Measurements from ENCODE around the gene FOXO4. TPM values are rescaled to one million over a fixed set of nuclear protein-coding genes. Genes with fewer than 3 reads are reported as not detected.

The FOXO4 gene
- total RNA-seq, 1 experiment from 2014 or later, result 14.7 TPM

DNA sequence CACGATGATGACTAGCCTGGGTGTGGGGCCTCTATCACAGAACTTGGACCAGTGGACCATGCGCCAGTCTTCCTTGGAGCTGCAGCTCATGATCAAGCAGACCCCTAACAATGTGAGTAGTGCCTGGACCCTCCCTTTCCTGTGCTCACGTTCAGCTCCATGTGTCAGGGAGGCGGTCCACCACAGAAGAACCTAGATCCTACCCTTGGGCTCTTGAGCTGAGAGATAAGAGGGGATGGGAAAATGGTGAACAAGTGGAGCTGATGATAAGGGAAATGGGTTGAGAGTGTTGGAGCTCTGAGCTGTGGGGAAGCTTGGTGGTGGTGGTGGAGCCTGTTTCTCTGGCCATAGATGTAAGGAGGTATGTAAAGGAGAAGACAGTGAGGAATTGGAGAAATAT is 35.9 kb downstream of the FOXO4 start:
- H3K4me3 ChIP-seq (replicated peaks in 1 of 2; ENCODE audit: low read depth in 1 of 2, low read length in 2 of 2), result no peak overlapping the region
- ChIA-PET CTCF (no interaction called here), RAD21 (ENCODE audit: low non-redundant PET in 1 of 2, low total read pairs in 2 of 2, uncharacterized antibody in 2 of 2, unreplicated experiment in 2 of 2) (no interaction called here), POLR2A (interaction anchor here (0.6 kb wide), 1 partner anchor 63 kb away, joined by 3 read pairs; no protein-coding TSS in a partner anchor)
- H3K27ac ChIP-seq (ENCODE audit: low read depth, low read length), result no peak overlapping the region
- H3K36me3 ChIP-seq (ENCODE audit: control insufficient read depth in 1 of 2, insufficient read depth in 2 of 2, low read length in 2 of 2), result peaks cover 0 to 9% of the 10 kb centered on the region in 2 experiments; a peak in 3 of 4 replicates
- ATAC-seq, result no peak
- no TSS peak for BruUV-seq (replicated peaks)
- no peaks in the 10 kb centered on the region for H3K27me3 ChIP-seq (ENCODE audit: insufficient read depth, low read length)
- no peaks in the 10 kb centered on the region for H3K9me3 ChIP-seq (ENCODE audit: control insufficient read depth in 1 of 2, insufficient read depth in 1 of 2, low read depth in 1 of 2, low read length in 2 of 2)
- H3K9me2 ChIP-seq (ENCODE audit: insufficient read depth), result no peaks in the 10 kb centered on the region
- no peaks in the 10 kb centered on the region for H3K79me2 ChIP-seq (ENCODE audit: insufficient read depth, low read length)
- H3K4me2 ChIP-seq (ENCODE audit: low read length), result no peak overlapping the region
- intact Hi-C loops (cut with micrococcal nuclease), result no loop called here
- TF ChIP-seq POLR2AphosphoS5 (IDR thresholded peaks at IDR 0.05; ENCODE audit: low read depth, low read length) (no peak), ELF1 (IDR thresholded peaks at IDR 0.05; ENCODE audit: borderline replicate concordance, low read depth) (no peak), POLR2A (IDR thresholded peaks at IDR 0.05; ENCODE audit: borderline replicate concordance, extremely low read depth, insufficient read depth, insufficient read length) (no peak), SRF (IDR thresholded peaks at IDR 0.05; ENCODE audit: low read depth) (no peak), ZFX (IDR thresholded peaks at IDR 0.05) (no peak), CEBPB (IDR thresholded peaks at IDR 0.05; ENCODE audit: low read depth) (no peak)
- TF ChIP-seq, protein P1, sequence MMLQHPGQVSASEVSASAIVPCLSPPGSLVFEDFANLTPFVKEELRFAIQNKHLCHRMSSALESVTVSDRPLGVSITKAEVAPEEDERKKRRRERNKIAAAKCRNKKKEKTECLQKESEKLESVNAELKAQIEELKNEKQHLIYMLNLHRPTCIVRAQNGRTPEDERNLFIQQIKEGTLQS (IDR thresholded peaks at IDR 0.05), result no peak
- TF ChIP-seq, protein P2, sequence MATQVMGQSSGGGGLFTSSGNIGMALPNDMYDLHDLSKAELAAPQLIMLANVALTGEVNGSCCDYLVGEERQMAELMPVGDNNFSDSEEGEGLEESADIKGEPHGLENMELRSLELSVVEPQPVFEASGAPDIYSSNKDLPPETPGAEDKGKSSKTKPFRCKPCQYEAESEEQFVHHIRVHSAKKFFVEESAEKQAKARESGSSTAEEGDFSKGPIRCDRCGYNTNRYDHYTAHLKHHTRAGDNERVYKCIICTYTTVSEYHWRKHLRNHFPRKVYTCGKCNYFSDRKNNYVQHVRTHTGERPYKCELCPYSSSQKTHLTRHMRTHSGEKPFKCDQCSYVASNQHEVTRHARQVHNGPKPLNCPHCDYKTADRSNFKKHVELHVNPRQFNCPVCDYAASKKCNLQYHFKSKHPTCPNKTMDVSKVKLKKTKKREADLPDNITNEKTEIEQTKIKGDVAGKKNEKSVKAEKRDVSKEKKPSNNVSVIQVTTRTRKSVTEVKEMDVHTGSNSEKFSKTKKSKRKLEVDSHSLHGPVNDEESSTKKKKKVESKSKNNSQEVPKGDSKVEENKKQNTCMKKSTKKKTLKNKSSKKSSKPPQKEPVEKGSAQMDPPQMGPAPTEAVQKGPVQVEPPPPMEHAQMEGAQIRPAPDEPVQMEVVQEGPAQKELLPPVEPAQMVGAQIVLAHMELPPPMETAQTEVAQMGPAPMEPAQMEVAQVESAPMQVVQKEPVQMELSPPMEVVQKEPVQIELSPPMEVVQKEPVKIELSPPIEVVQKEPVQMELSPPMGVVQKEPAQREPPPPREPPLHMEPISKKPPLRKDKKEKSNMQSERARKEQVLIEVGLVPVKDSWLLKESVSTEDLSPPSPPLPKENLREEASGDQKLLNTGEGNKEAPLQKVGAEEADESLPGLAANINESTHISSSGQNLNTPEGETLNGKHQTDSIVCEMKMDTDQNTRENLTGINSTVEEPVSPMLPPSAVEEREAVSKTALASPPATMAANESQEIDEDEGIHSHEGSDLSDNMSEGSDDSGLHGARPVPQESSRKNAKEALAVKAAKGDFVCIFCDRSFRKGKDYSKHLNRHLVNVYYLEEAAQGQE (IDR thresholded peaks at IDR 0.05; ENCODE audit: low read depth), result no peak
- H3K9ac ChIP-seq (ENCODE audit: low read length), result no peak overlapping the region
- H2AFZ ChIP-seq (ENCODE audit: low read depth, low read length, poor library complexity, severe bottlenecking), result no peak overlapping the region
- no peak for DNase-seq (ENCODE audit: low read depth, low spot score)
- H4K20me1 ChIP-seq (ENCODE audit: insufficient read depth), result no peaks in the 10 kb centered on the region
- no peaks in the 10 kb centered on the region for H3K4me1 ChIP-seq (ENCODE audit: control insufficient read depth in 1 of 2, insufficient read depth in 2 of 2, low read length in 2 of 2)
